ENCODE data around the gene LOXHD1.

Gene LOXHD1

DNA sequence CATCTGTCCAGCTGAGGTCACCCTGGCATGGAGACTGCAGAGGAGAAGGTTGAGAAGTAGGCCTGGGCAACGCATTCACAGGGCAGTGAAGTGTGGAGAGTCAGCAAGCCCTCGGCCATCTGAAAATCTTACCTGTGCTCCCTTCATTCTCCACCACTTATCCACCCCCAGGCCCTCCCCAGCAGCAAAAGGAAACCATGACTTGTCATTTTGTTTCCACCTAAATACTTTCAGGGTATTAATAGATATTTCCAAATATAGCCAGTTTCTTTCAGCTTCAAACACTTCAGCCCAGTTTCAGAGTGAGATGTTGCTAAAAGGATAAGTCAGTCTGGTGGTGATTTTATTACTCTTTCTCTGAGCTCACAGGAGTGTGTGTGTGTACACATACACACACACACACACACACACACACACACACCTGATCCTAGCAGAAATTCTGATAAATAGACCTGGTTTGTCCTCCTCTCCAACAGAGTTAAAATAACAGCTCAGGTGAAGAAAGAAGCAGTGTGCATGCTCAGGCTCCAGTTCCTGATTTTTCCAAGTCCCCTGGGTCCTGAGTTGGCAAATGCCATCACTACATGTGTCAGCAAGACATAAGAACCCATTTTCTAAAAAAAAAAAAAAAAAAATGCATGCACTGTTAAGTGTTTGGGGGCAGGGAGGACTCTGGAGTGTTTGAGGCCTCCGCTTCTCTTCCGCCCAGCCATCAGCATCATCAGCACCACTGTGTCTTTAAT is 82.8 kb downstream of the LOXHD1 start:
- DNase-seq: no peak

DNA sequence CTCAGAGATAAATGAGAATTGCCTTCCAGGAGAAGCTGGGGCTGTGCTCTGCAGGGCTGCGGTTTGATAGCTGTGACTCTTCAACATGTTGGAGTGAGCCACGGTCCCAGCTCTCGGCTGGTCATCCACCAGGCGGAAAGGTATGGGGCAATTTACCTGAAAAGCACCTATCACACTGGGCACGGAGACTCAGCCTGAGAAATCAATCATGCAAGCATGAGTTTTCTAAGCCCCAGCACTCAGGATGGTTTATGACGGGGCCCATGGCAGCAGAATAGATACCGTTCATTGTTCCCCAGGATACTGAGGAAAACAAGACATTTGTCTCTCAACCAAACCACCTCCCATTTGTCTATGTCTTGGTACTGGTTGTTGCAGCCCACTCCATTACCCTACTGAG is 83.9 kb downstream of the LOXHD1 start:
- no peak for DNase-seq

- no peak for DNase-seq
These were observed 85.3 kb downstream of the LOXHD1 start for GRCh38 chr18:46571756-46572155.

DNA sequence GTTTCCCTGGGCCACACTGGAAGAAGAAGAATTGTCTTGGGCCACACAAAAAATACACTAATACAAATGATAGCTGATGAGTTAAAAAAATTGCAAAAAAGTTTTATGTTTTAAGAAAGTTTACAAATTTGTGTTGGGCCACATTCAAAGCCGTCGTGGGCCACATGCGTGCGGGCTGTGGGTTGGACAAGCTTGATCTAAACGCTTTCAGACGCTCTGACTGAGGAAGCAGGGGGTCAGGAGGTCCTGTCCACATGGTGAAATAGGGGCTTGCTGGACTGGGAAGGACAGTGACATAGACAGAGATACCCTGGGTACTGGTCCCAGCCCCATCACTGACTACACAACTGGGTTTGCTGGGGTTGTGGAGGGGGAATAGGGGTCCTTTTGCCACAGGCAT is 86.4 kb downstream of the LOXHD1 start:
- DNase-seq: no peak

DNA sequence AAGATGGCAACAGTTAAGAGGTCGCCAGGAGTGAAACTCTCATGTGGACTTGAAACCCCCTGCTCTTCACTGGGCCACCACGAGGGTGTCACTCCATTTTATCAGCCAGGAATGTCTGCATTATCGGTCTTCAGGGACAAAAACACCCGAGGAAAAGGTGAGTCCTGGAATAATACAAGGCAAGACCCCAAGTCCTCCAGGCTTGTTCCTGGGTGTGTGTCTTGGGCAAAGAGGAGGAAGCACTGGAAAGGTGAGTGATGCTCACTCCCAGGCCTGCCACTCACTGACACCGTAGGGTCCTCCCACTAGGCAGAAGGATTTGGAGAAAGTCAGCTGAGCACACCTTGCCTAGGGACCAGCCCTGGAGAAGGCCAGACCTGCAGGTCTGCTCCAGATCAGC is 86.9 kb downstream of the LOXHD1 start:
- no peak for DNase-seq

DNA sequence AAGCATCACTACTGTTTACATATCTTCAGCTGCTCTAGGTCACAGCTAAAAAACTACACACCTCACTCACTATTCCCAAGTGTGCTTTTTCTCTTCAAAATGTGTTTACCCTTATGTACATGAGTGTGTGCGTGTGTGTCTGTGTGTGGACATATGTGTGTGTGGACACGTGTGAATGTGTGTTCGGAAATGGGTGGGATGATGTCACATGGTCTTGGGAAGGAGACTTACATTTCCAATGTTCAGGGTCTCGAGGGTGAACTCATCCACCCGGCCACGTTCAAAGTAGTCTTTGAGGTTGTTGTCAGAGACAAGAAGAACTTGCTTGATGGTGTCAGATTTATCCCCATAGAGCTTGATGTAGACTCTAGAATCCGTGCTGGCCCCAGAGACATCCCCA is 87.8 kb downstream of the LOXHD1 start:
- DNase-seq: no peak

GRCh38 chr18:46567196-46567595 is 89.8 kb downstream of the LOXHD1 start:
- no peak for DNase-seq

- DNase-seq: no peak
These were observed 90.9 kb downstream of the LOXHD1 start for GRCh38 chr18:46566111-46566510.

DNA sequence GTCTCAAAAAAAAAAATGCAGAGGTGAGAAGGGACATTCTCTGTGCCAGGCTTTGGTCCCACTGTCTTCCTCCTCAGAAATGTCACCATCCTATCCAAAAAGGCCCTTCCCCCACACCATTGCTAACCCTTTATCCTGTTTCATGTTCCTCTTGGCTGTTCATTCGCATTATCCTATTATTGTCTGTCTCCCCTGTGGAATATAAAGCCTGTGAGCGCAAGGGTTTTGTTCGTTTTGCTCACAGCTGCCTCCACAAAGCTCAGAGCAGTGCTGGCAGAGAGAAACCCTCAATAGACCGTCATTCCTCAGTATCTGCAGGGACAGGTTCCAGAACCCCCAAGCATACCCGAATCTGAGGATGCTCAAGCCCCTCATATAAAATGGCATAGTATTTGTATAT is 91.8 kb downstream of the LOXHD1 start:
- no peak for DNase-seq

DNA sequence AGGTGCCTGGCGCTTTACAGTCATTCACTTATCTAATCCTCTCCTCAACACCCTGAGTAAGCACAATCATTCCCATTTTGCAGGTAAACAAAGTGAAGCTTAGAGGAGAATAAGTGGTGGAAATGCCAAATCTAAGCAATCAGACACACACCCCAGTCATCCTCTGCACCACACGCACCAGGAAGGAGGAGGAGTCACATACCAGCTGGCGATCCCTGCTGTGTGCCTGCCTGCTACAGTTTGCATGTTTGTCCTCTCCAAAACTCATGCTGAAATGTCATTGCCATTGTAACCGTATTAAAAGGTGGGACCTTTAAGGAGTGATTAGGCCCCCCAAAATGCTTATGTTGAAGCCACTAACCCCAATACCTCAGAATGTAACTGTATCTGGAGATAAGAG is 93.7 kb downstream of the LOXHD1 start:
- no peak for DNase-seq

DNA sequence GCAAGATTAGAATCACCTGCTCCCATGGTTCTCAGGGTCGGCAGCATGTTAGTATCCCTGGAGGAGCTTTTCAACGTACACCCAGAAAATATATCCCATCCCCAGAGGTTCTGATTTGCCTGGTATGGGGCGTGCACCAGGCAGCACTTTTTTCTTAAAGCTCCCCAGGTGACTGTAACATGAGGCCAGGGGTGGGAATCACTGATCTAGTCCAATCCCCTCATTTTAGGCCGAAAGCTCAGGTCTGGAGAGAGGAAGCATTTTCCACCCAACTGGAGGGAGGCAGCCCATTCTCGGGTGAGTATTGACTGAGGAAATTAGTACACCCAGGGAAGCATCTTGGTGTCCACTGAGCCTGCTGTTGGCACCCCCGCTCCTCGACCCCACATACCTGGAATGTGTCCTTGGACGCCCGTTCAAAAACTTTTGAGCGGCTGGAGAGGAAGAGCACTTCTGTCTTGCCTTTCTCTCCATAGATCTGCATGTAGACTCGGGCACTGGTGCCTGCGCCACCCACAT is 94.3 kb downstream of the LOXHD1 start:
- no peak for DNase-seq

- DNase-seq: no peak
These were observed 96.4 kb downstream of the LOXHD1 start for GRCh38 chr18:46560671-46561045.

DNA sequence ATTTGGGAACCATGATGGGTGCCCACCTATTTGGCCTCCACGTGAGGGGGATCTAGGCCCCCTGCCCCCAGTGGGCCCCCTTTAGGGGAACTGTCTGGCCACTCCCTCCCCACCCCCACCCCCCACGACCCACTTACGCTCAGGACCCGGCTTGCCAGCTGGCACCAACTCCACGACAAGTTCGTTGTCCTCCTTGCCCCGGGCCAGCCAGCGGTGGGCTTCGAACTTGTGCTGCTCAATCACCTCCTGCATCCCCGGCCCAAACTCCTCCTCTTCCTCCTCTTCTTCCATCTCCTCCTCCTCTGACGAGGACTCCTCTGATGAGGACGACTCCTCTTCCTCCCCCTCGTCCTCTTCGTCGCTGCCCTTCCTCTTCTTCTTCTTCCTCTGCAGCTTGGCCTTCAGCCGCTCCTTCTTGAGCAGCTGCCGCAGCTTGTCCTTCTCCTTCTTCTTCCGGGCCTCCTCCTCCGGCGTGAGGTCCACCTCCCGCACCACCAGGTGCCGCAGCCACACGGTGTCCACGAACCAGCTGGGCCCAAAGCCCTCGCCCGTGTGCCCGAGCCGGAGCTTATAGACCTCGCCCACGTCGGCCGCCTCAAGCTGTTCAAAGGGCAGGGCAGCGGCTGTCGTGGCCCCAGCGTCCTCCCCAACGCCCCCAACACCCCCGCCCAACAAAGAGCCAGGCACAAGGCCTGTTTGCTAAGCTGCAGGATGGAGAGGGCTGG is 96.9 kb downstream of the LOXHD1 start:
- DNase-seq: no peak

GRCh38 chr18:46559296-46559695 is 97.7 kb downstream of the LOXHD1 start:
- DNase-seq: no peak

DNA sequence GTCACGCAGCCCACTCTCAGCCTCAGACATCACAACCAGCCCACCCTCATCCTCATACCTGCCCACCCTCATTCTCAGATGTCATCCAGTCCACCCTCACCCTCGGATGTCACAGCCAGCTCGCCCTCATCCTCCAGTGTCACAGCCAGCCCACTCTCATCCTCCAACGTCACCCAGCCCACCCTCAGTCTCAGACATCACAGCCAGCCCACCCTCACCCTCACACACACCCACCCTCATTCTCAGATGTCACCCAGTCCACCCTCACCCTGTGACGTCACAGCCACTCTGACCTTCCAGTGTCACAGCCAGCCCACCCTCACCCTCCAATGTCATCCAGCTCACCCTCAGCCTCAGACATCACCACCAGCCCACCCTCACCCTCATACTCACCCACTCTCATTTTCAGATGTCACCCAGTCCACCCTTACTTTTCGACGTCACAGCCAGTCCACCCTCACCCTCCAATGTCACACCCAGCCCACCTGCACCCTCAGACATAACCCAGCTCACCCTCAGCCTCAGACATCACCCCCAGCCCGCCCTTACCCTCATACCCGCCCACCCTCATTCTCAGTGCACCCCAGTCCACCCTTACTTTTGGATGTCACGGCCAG is 100.3 kb downstream of the LOXHD1 start:
- DNase-seq: no peak

DNA sequence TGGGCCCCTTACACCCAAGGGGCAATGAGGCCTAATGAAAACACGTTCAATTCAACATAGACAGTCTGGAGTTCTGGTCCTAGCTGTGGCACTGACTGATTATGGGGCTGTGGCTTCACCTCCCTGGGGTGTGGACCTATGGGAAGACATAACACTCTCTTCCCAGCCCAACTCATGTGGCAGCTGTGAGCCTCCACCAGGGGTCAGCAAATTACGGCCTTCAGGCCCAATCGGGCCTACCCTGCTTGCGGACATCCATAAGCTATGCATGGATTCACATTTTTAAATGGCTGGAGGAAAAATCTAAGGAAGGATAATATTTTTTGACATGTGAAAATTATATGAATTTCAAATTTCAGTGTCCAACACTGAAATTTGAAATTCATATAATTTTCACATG is 101.3 kb downstream of the LOXHD1 start:
- no peak for DNase-seq

DNA sequence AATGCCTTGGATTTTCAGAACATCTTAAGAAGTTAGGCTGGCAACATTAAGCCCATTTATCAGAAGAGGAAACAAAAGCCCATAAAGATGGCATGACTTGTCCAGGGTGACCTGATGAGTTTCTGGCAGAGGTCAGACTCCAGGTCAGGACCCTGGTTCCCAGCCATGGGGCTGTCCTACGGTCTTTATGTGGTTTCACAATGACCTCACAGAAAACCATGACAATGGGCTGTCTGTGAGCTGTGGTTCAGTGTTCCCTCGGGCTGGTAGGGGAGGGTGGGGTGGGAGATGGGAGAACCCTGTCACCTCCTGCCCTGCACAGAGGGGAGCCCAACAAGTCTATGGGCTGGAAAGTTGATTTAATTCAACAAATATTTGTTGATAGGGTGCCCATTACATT is 101.8 kb downstream of the LOXHD1 start:
- DNase-seq: no peak

- DNase-seq: no peak
These were observed 102.5 kb downstream of the LOXHD1 start for GRCh38 chr18:46554406-46555080.

DNA sequence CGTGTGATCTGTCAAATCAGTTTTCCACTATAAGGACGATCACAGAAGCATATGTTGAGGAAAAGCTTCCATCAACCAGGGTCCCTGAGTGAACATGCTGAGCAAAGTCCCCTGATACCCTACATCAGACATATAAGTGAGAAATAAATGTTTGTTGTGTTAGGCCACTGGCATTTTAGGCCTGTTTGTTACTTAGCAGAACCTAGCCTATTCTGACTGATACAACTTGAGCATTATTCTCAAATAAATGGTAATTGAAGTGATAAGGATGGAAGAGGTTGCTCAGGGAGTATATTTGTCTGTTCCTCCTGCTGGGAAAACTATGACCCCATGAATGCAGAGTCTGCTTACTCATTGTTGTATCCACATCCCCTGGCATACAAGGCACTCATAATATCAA is 106.4 kb downstream of the LOXHD1 start:
- no peak for DNase-seq

- DNase-seq: no peak
These were observed 109.5 kb downstream of the LOXHD1 start for GRCh38 chr18:46547520-46547919.

GRCh38 chr18:46546111-46546640 is 110.8 kb downstream of the LOXHD1 start:
- DNase-seq: no peak

- DNase-seq: no peak
These were observed 114.5 kb downstream of the LOXHD1 start for GRCh38 chr18:46542545-46542944.

DNA sequence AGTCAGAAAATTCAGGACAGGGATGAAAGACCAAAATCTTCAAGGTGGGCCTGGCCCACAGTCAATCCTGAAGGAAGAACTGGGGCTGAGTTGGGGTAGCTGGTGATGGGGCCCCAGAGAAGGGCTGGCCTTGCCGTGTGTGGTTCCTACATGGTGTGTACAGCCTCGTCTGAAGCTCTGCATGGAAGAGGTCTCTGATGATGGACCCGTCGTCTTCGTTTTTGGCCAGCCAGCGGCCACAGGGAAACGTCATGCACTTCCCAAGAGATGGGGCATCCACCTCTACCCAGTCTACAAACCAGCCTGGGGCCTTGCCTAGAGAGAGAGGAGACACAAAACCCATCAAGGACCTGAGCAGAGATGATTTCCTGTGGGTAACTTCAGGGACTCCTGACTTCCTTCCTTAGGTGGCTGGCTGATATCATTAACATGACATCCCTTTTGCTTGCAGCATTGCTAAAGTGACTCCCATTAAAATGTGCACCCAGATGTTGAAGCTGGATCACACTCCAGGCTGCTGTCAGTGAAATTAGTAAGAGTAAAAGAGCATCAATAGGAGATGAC is 115.3 kb downstream of the LOXHD1 start:
- no peak for DNase-seq
